GM10248 (cell line): Measurements from ENCODE around the gene ADA.

Source experiments
- CTCF ChIA-PET: fragments of 300-600 bp; sonication (Branson Sonifier 250); formaldehyde crosslinking; extraction: SDS; loops from one replicate; lab custom pipeline; 2021; ENCODE audit warnings: antibody characterized with exemption; lab: Yijun Ruan, JAX
- POLR2A ChIA-PET: fragments of 350-650 bp; sonication (Branson Sonifier 250); formaldehyde crosslinking; extraction: SDS; loops from one replicate; lab custom pipeline; 2020; ENCODE audit warnings: antibody characterized with exemption; lab: Yijun Ruan, JAX
- DNase-seq: peaks from one replicate; pipeline ENCODE4 v3.0.0; 2012; ENCODE audit errors: extremely low spot score
- CTCF ChIP-seq: IDR thresholded peaks from 2 replicates; pipeline ENCODE4 v1.5.1; 2012; ENCODE audit warnings: mild to moderate bottlenecking, low read depth; ENCODE audit errors: extremely low read depth, missing control alignments, control extremely low read depth

ADA gene

GRCh38 chr20:44572551-44573500 lies 78.7 kb downstream of the ADA start:
- CTCF ChIA-PET, result interaction anchor here (1.0 to 1.8 kb wide), 5 partner anchors 10 to 35 kb away, joined by 3 to 5 read pairs (median 3); partner anchors contain the start of gene PKIG
- no peak for DNase-seq
- POLR2A ChIA-PET, result no interaction called here
- TF ChIP-seq CTCF, result no peak

DNA sequence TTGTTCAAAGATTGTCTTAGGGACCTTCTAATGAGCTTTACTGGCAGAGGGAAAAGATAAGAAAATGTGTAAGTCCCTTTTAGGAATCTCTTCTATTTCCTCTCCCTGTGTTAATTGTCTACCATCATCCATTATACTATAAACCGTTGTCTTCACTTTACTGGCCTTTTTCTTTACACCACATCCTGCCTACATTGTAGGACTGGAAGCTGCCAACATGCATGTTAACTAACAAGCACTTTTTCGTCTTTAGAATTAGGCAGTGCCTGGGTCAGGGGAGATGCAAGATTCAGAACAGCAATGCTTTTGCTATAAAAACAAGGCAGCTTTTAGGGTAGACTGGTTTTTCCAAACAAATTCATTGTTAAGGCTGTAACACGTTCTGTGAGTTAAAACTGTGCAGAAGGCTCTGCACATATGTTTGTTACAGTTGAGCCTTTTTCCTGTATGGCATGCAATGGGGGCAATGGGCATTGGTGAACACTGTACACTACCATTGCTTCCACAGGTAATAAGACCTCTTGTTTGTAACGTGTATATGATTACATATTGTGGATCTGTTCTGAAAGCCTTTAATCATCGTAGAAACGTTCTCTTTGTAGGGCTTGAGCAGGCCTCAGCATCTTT lies 80.0 kb downstream of the ADA start:
- TF ChIP-seq CTCF, result no peak
- POLR2A ChIA-PET, result no interaction called here
- DNase-seq, result no peak
- CTCF ChIA-PET, result interaction anchor here (0.8 to 1.5 kb wide), 2 partner anchors 8 to 23 kb away, joined by 3 to 4 read pairs; no protein-coding TSS in a partner anchor

GRCh38 chr20:44570367-44570766 lies 81.1 kb downstream of the ADA start:
- POLR2A ChIA-PET, result no interaction called here
- DNase-seq, result no peak
- no peak for TF ChIP-seq CTCF
- CTCF ChIA-PET, result interaction anchor here (1.5 kb wide), 1 partner anchor 10 kb away, joined by 4 read pairs; no protein-coding TSS in a partner anchor
